HEK293 (cell line): ENCODE results near the gene ZFYVE28.

ENCODE experiments used
- BCL11A ChIP-seq: fragments of 450-650 bp; formaldehyde crosslinking; IDR thresholded peaks from 2 replicates; pipeline ENCODE4 v1.5.1; 2016; ENCODE audit warnings: low read depth, missing biosample characterization, missing genetic modification characterization
- KLF16 ChIP-seq: fragments of 450-650 bp; formaldehyde crosslinking; IDR thresholded peaks from 2 replicates; pipeline ENCODE4 v1.5.1; 2017; ENCODE audit warnings: missing biosample characterization, missing genetic modification characterization
- KLF7 ChIP-seq: fragments of 450-650 bp; formaldehyde crosslinking; IDR thresholded peaks from 2 replicates; pipeline ENCODE4 v1.5.1; 2016; ENCODE audit warnings: missing biosample characterization, missing genetic modification characterization, borderline replicate concordance
- MYNN ChIP-seq: fragments of 450-650 bp; formaldehyde crosslinking; IDR thresholded peaks from 2 replicates; pipeline ENCODE4 v1.5.1; 2016; ENCODE audit warnings: missing biosample characterization, missing genetic modification characterization, borderline replicate concordance
- MZF1 ChIP-seq: fragments of 450-650 bp; formaldehyde crosslinking; IDR thresholded peaks from 2 replicates; pipeline ENCODE4 v1.5.1; 2017; ENCODE audit warnings: missing biosample characterization, missing genetic modification characterization, borderline replicate concordance
- PRDM1 ChIP-seq: fragments of 450-650 bp; formaldehyde crosslinking; IDR thresholded peaks from 2 replicates; pipeline ENCODE4; 2016; ENCODE audit warnings: missing biosample characterization, missing genetic modification characterization
- ZBTB8A ChIP-seq: fragments of 450-650 bp; formaldehyde crosslinking; IDR thresholded peaks from 2 replicates; pipeline ENCODE4 v1.5.1; 2016; ENCODE audit warnings: missing biosample characterization, missing genetic modification characterization
- ZFHX2 ChIP-seq: fragments of 450-650 bp; formaldehyde crosslinking; conservative IDR thresholded peaks from 2 replicates; pipeline ENCODE4 v1.5.1; 2016; ENCODE audit warnings: missing biosample characterization, missing genetic modification characterization
- ZFP3 ChIP-seq: fragments of 450-650 bp; formaldehyde crosslinking; IDR thresholded peaks from 2 replicates; pipeline ENCODE4 v1.5.1; 2016; ENCODE audit warnings: low read depth, missing biosample characterization, missing genetic modification characterization
- ZFP69B ChIP-seq: fragments of 450-650 bp; formaldehyde crosslinking; IDR thresholded peaks from 2 replicates; pipeline ENCODE4 v1.5.1; 2016; ENCODE audit warnings: missing biosample characterization, missing genetic modification characterization
- ZNF114 ChIP-seq: fragments of 450-650 bp; formaldehyde crosslinking; IDR thresholded peaks from 2 replicates; pipeline ENCODE4 v1.5.0; 2017; ENCODE audit warnings: missing biosample characterization, missing genetic modification characterization
- ZNF138 ChIP-seq: fragments of 450-650 bp; formaldehyde crosslinking; IDR thresholded peaks from 2 replicates; pipeline ENCODE4 v1.5.1; 2016; ENCODE audit warnings: missing biosample characterization, missing genetic modification characterization, borderline replicate concordance
- ZNF19 ChIP-seq: fragments of 450-650 bp; formaldehyde crosslinking; IDR thresholded peaks from 2 replicates; pipeline ENCODE4; 2016; ENCODE audit warnings: missing biosample characterization, missing genetic modification characterization, low read depth
- ZNF202 ChIP-seq: fragments of 450-650 bp; formaldehyde crosslinking; IDR thresholded peaks from 2 replicates; pipeline ENCODE4 v1.5.1; 2016; ENCODE audit warnings: missing biosample characterization, missing genetic modification characterization, borderline replicate concordance
- ZNF221 ChIP-seq: fragments of 450-650 bp; formaldehyde crosslinking; IDR thresholded peaks from 2 replicates; pipeline ENCODE4 v1.5.1; 2017; ENCODE audit warnings: missing biosample characterization, missing genetic modification characterization, borderline replicate concordance
- ZNF423 ChIP-seq: fragments of 450-650 bp; formaldehyde crosslinking; IDR thresholded peaks from 2 replicates; pipeline ENCODE4 v1.5.1; 2016; ENCODE audit warnings: missing biosample characterization, missing genetic modification characterization
- ZNF548 ChIP-seq: fragments of 450-650 bp; formaldehyde crosslinking; IDR thresholded peaks from 2 replicates; pipeline ENCODE4 v1.5.1; 2016; ENCODE audit warnings: missing biosample characterization, missing genetic modification characterization
- ZNF629 ChIP-seq: fragments of 450-650 bp; formaldehyde crosslinking; IDR thresholded peaks from 2 replicates; pipeline ENCODE4 v1.5.1; 2017; ENCODE audit warnings: missing biosample characterization, missing genetic modification characterization
- ZNF785 ChIP-seq: fragments of 450-650 bp; formaldehyde crosslinking; IDR thresholded peaks from 2 replicates; pipeline ENCODE4 v1.5.1; 2016; ENCODE audit warnings: missing biosample characterization, missing genetic modification characterization
- ZSCAN23 ChIP-seq: fragments of 450-650 bp; formaldehyde crosslinking; IDR thresholded peaks from 2 replicates; pipeline ENCODE4 v1.5.1; 2016; ENCODE audit warnings: missing biosample characterization, missing genetic modification characterization
- TF ChIP-seq, protein P1 (sequence below): fragments of 450-650 bp; formaldehyde crosslinking; IDR thresholded peaks from 2 replicates; pipeline ENCODE4 v1.5.1; 2016; ENCODE audit warnings: missing biosample characterization, missing genetic modification characterization
- TF ChIP-seq, protein P2 (sequence below): fragments of 450-650 bp; formaldehyde crosslinking; IDR thresholded peaks from 2 replicates; pipeline ENCODE4; 2016; ENCODE audit warnings: missing biosample characterization, missing genetic modification characterization
- TF ChIP-seq, protein P3 (sequence below): IDR thresholded peaks from 2 replicates; pipeline ENCODE4 v1.6.1; 2011; ENCODE audit warnings: mild to moderate bottlenecking, low read depth, low read length, borderline replicate concordance
- TF ChIP-seq, protein P4 (sequence below): fragments of 450-650 bp; formaldehyde crosslinking; IDR thresholded peaks from 2 replicates; pipeline ENCODE4 v1.5.1; 2016; ENCODE audit warnings: missing biosample characterization, missing genetic modification characterization
- TF ChIP-seq, protein P5 (sequence below): fragments of 450-650 bp; formaldehyde crosslinking; IDR thresholded peaks from 2 replicates; pipeline ENCODE4 v1.5.1; 2016; ENCODE audit warnings: missing biosample characterization, missing genetic modification characterization
- TF ChIP-seq, protein P6 (sequence below): fragments of 450-650 bp; formaldehyde crosslinking; IDR thresholded peaks from 2 replicates; pipeline ENCODE4 v1.5.1; 2016; ENCODE audit warnings: missing biosample characterization, missing genetic modification characterization, low read depth

ZFYVE28 gene

DNA sequence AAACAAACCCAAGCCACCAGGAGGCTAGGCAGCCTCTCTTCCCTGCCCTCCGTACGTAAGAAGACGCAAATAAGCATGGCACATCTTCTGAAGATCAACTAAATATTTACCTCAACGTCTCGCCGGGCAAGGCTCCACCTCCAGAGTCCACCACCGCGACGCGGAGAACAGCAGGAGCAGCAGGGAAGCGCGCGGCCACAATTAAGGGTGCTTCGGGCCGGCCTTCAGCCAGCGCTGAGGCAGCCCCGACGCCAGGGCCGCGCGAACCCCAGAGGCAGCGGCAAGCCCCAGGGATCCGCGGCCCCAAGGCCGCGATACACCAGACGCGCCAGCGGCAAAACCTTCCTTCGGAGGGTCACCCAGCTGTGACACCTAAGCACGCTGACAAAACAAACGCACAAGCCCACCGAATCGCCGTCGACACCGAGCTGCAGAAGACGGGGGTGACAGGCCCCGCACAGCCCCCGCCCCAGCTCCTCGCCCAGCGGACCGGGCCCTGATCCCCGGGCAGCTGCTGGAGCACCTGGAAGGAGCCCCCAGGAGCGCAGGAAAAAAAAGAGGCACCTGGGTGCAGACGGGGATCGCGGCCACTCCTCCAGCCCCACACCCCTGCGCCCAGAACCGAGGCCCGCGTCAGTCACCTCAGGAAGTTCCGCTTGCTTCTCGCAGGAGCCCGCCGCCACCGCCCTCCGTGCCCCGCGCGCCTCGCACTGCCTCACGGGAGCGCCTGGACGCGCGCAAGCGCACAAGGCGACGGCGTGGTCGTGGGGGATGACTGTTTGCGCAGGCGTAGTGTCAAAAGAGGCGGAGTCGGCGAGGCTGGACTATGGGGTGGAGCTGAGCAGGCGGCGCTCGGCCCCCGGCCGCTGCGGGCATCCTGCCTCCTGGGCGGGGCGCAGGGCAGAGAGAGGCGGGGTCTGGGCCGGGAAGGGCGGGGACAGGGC, 176.8 kb downstream of the ZFYVE28 start, which contains the start of the genes HAUS3 and POLN (continued):
- no peak for TF ChIP-seq ZNF785 (tag by site-specific recombination)
- 0 out of 2 replicates have a peak, but pooled peaks have one; percentile 7 for TF ChIP-seq ZFHX2
- no peak for TF ChIP-seq ZSCAN23 (tag by site-specific recombination)
- TF ChIP-seq ZNF114 (tag by site-specific recombination): no peak
- TF ChIP-seq, protein P1, sequence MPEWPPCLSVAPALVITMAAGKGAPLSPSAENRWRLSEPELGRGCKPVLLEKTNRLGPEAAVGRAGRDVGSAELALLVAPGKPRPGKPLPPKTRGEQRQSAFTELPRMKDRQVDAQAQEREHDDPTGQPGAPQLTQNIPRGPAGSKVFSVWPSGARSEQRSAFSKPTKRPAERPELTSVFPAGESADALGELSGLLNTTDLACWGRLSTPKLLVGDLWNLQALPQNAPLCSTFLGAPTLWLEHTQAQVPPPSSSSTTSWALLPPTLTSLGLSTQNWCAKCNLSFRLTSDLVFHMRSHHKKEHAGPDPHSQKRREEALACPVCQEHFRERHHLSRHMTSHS (tag by site-specific recombination): no peak
- TF ChIP-seq, protein P2, sequence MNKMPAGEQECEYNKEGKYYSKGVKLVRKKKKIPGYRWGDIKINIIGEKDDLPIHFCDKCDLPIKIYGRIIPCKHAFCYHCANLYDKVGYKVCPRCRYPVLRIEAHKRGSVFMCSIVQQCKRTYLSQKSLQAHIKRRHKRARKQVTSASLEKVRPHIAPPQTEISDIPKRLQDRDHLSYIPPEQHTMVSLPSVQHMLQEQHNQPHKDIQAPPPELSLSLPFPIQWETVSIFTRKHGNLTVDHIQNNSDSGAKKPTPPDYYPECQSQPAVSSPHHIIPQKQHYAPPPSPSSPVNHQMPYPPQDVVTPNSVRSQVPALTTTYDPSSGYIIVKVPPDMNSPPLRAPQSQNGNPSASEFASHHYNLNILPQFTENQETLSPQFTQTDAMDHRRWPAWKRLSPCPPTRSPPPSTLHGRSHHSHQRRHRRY (tag by site-specific recombination): no peak
- TF ChIP-seq, protein P3, sequence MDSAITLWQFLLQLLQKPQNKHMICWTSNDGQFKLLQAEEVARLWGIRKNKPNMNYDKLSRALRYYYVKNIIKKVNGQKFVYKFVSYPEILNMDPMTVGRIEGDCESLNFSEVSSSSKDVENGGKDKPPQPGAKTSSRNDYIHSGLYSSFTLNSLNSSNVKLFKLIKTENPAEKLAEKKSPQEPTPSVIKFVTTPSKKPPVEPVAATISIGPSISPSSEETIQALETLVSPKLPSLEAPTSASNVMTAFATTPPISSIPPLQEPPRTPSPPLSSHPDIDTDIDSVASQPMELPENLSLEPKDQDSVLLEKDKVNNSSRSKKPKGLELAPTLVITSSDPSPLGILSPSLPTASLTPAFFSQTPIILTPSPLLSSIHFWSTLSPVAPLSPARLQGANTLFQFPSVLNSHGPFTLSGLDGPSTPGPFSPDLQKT: no peak
- TF ChIP-seq ZFP69B (tag by site-specific recombination): no peak
- TF ChIP-seq, protein P4, sequence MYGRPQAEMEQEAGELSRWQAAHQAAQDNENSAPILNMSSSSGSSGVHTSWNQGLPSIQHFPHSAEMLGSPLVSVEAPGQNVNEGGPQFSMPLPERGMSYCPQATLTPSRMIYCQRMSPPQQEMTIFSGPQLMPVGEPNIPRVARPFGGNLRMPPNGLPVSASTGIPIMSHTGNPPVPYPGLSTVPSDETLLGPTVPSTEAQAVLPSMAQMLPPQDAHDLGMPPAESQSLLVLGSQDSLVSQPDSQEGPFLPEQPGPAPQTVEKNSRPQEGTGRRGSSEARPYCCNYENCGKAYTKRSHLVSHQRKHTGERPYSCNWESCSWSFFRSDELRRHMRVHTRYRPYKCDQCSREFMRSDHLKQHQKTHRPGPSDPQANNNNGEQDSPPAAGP (tag by site-specific recombination): no peak
- peak; percentile 50; the same call in 1 of the 2 replicates for TF ChIP-seq KLF7 (tag by site-specific recombination)
- TF ChIP-seq KLF16 (tag by site-specific recombination): peak; percentile 65
- TF ChIP-seq ZNF202 (tag by site-specific recombination): no peak
- TF ChIP-seq, protein P5, sequence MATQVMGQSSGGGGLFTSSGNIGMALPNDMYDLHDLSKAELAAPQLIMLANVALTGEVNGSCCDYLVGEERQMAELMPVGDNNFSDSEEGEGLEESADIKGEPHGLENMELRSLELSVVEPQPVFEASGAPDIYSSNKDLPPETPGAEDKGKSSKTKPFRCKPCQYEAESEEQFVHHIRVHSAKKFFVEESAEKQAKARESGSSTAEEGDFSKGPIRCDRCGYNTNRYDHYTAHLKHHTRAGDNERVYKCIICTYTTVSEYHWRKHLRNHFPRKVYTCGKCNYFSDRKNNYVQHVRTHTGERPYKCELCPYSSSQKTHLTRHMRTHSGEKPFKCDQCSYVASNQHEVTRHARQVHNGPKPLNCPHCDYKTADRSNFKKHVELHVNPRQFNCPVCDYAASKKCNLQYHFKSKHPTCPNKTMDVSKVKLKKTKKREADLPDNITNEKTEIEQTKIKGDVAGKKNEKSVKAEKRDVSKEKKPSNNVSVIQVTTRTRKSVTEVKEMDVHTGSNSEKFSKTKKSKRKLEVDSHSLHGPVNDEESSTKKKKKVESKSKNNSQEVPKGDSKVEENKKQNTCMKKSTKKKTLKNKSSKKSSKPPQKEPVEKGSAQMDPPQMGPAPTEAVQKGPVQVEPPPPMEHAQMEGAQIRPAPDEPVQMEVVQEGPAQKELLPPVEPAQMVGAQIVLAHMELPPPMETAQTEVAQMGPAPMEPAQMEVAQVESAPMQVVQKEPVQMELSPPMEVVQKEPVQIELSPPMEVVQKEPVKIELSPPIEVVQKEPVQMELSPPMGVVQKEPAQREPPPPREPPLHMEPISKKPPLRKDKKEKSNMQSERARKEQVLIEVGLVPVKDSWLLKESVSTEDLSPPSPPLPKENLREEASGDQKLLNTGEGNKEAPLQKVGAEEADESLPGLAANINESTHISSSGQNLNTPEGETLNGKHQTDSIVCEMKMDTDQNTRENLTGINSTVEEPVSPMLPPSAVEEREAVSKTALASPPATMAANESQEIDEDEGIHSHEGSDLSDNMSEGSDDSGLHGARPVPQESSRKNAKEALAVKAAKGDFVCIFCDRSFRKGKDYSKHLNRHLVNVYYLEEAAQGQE (tag by site-specific recombination): no peak
- TF ChIP-seq ZNF221 (tag by site-specific recombination): no peak
- peak; percentile 98 for TF ChIP-seq ZBTB8A (tag by site-specific recombination)
- TF ChIP-seq ZNF138 (tag by site-specific recombination): no peak
- no peak for TF ChIP-seq ZNF19 (tag by site-specific recombination)
- TF ChIP-seq ZFP3 (tag by site-specific recombination): no peak
- TF ChIP-seq ZNF423 (tag by site-specific recombination): no peak
- no peak for TF ChIP-seq ZNF548
- TF ChIP-seq ZNF629 (tag by site-specific recombination): peak; percentile 10; the same call in 1 of the 2 replicates
- TF ChIP-seq MYNN: no peak
- TF ChIP-seq, protein P6, sequence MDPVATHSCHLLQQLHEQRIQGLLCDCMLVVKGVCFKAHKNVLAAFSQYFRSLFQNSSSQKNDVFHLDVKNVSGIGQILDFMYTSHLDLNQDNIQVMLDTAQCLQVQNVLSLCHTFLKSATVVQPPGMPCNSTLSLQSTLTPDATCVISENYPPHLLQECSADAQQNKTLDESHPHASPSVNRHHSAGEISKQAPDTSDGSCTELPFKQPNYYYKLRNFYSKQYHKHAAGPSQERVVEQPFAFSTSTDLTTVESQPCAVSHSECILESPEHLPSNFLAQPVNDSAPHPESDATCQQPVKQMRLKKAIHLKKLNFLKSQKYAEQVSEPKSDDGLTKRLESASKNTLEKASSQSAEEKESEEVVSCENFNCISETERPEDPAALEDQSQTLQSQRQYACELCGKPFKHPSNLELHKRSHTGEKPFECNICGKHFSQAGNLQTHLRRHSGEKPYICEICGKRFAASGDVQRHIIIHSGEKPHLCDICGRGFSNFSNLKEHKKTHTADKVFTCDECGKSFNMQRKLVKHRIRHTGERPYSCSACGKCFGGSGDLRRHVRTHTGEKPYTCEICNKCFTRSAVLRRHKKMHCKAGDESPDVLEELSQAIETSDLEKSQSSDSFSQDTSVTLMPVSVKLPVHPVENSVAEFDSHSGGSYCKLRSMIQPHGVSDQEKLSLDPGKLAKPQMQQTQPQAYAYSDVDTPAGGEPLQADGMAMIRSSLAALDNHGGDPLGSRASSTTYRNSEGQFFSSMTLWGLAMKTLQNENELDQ (tag by site-specific recombination): no peak
- TF ChIP-seq BCL11A (tag by site-specific recombination): no peak
- TF ChIP-seq PRDM1: no peak
- TF ChIP-seq MZF1: no peak
